Sigmoid colon (tissue), 7 donors: ENCODE results near the gene PRKCA. TPM values are rescaled to one million over a fixed set of nuclear protein-coding genes. Genes with fewer than 3 reads are reported as not detected.

Source experiments
- DNase-seq: peaks from one replicate; pipeline ENCODE4 v3.0.0-alpha.2; 2019
- H3K27ac ChIP-seq, 4 donors: fragments of 200-600 bp; sonication (generic); one replicate each; pipeline ENCODE4 v1.5.1; 2016 to 2019; ENCODE audit warnings: mild to moderate bottlenecking in 1 of 4
- H3K27me3 ChIP-seq, 3 donors: fragments of 200-600 bp; sonication (generic); one replicate each; pipeline ENCODE4 v1.5.1; 2019; ENCODE audit warnings: mild to moderate bottlenecking in 1 of 3
- H3K36me3 ChIP-seq, 4 donors: fragments of 200-600 bp; sonication (generic); one replicate each; pipeline ENCODE4 v1.5.1; 2016 to 2019
- H3K4me1 ChIP-seq, 4 donors: fragments of 200-600 bp; sonication (generic); one replicate each; pipeline ENCODE4 v1.5.1; 2017 to 2019
- H3K4me3 ChIP-seq, 4 donors: fragments of 200-600 bp; sonication (generic); one replicate each; pipeline ENCODE4 v1.5.1; 2017 to 2019; ENCODE audit warnings: mild to moderate bottlenecking in 2 of 4, moderate library complexity in 1 of 4
- H3K9me3 ChIP-seq, 4 donors: fragments of 200-600 bp in 3 of 4; sonication (generic) in 3 of 4; one replicate each; pipeline versions ENCODE4 v1.5.1 to v1.6.1; 2013 to 2019
- EP300 ChIP-seq, 4 donors: sonication (generic); formaldehyde crosslinking; IDR thresholded peaks; one replicate each; pipeline ENCODE4 v1.6.1; 2017; ENCODE audit warnings: antibody characterized with exemption in 4 of 4
- POLR2A ChIP-seq, 2 donors: fragments of 450-650 bp; IDR thresholded peaks; one replicate each; pipeline ENCODE4 v1.6.1; 2016; ENCODE audit warnings: antibody characterized with exemption in 2 of 2, mild to moderate bottlenecking in 2 of 2, moderate library complexity in 2 of 2
- POLR2AphosphoS5 ChIP-seq, 4 donors: sonication (generic); formaldehyde crosslinking; IDR thresholded peaks; one replicate each; pipeline ENCODE4 v1.6.1; 2017; ENCODE audit warnings: antibody characterized with exemption in 4 of 4
- WGBS, 2 donors: extraction: QIAGEN DNeasy Blood & Tissue Kit; methylation state at CpG; one replicate each; pipeline ENCODE4 v1.1.7; 2013; 5-methylcytosine and 5-hydroxymethylcytosine counted together
- intact Hi-C: fragments of 100-400 bp; cut with DNase I; formaldehyde crosslinking; loops from one replicate; pipeline ENCODE4 v1.15.1; 2023
- polyA plus RNA-seq, 3 donors: library from polyadenylated mRNA; stranded (reverse); fragments of 200-250 nt; gene quantifications; one replicate each; pipeline ENCODE4 v1.2.3, GENCODE V29; 2013
- total RNA-seq, 4 donors: library from RNA; depleted of rRNA; stranded (reverse); fragments of >200 nt; gene quantifications; one replicate each; pipeline ENCODE4 v1.1.0, GENCODE V29; 2016
- TF ChIP-seq, protein P1 (sequence below), 4 experiments: fragments of 450-650 bp in 3 of 4; fragments of 200-600 bp in 1 of 4; IDR thresholded peaks; one replicate each; pipeline ENCODE4 v1.5.1; 2016 to 2019; ENCODE audit warnings: antibody characterized with exemption in 4 of 4, mild to moderate bottlenecking in 3 of 4, moderate library complexity in 2 of 4
- donor health status: healthy with polysubstance abuse.
- donor health status: Bipolar disorder and iron deficiency.
- donor health status: healthy.

Gene PRKCA
- total and polyA plus RNA-seq, 7 donors = 6.6 to 58.4 (median 42.6) TPM

DNA sequence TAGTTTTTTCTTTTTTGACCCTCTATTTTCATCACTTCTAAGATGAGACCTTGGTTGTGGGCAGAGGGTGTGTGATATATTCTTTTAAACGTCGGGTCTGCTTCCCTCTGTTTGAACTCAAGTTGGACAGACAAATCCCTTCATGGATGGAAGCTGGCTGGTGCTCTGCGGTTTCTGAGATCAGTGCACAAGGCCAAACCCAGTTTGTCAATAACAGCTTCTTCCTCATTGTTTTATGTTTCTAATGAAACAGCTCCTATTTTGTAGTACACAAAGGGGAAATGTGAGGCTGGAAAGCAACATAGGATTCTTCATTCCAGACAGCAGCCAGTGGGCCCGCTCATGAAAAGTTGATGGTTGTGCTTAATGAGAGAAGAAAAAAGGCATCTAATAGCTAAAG is 159.6 kb downstream of the PRKCA start:
- no peaks in the 10 kb centered on the region for H3K9me3 ChIP-seq
- no peaks in the 10 kb centered on the region for H3K27me3 ChIP-seq
- TF ChIP-seq POLR2AphosphoS5 (IDR thresholded peaks at IDR 0.05) (no peak), POLR2A (IDR thresholded peaks at IDR 0.05) (no peak), EP300 (IDR thresholded peaks at IDR 0.05) (no peak)
- TF ChIP-seq, protein P1, sequence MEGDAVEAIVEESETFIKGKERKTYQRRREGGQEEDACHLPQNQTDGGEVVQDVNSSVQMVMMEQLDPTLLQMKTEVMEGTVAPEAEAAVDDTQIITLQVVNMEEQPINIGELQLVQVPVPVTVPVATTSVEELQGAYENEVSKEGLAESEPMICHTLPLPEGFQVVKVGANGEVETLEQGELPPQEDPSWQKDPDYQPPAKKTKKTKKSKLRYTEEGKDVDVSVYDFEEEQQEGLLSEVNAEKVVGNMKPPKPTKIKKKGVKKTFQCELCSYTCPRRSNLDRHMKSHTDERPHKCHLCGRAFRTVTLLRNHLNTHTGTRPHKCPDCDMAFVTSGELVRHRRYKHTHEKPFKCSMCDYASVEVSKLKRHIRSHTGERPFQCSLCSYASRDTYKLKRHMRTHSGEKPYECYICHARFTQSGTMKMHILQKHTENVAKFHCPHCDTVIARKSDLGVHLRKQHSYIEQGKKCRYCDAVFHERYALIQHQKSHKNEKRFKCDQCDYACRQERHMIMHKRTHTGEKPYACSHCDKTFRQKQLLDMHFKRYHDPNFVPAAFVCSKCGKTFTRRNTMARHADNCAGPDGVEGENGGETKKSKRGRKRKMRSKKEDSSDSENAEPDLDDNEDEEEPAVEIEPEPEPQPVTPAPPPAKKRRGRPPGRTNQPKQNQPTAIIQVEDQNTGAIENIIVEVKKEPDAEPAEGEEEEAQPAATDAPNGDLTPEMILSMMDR (IDR thresholded peaks at IDR 0.05) = no peak
- WGBS, 2 donors = 10 to 62% methylated on average over 4 of the region's 4 CpGs
- DNase-seq = no peak
- no peak overlapping the region for H3K4me3 ChIP-seq
- peaks cover 0 to 48% (median 45%) of the 10 kb centered on the region in 4 donors for H3K4me1 ChIP-seq
- H3K36me3 ChIP-seq = no peaks in the 10 kb centered on the region
- intact Hi-C loops = loop anchor here (10.0 kb wide), 2 partner anchors 157 to 163 kb away; partner anchors contain the start of gene PRKCA
- H3K27ac ChIP-seq = peak overlapping the region in 2 of 4 donors; percentile 17 to 70

DNA sequence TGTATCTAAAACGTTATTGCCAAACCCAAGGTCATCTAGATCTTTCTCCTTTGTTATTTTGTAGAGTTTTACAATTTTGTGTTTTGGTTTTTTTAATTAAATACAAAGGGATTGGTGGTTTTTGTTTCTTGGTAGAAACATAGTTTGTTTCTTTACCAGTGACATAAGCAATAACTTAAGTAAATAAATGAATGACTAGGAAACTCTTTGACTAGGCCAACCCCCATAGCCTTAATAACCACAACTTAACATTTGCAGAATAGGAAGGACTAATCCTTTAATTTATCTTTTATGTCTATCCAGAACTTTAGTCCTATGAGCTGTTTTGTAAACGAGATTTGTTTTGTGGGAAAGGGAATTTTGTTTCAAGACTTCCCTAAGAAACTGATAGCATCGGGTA is 162.5 kb downstream of the PRKCA start:
- peaks cover 0 to 72% (median 70%) of the 10 kb centered on the region in 4 donors for H3K4me1 ChIP-seq
- TF ChIP-seq, protein P1 (IDR thresholded peaks at IDR 0.05) = no peak
- TF ChIP-seq POLR2AphosphoS5 (IDR thresholded peaks at IDR 0.05) (no peak), EP300 (IDR thresholded peaks at IDR 0.05) (no peak)
- H3K36me3 ChIP-seq = no peaks in the 10 kb centered on the region
- no peak for DNase-seq
- 68 to 82% methylated on average over 3 of the region's 3 CpGs for WGBS, 2 donors
- intact Hi-C loops = loop anchor here (5.0 to 10.0 kb wide), 3 partner anchors 42 to 160 kb away; partner anchors contain the start of gene PRKCA
- H3K9me3 ChIP-seq = no peaks in the 10 kb centered on the region
- H3K27ac ChIP-seq = peak overlapping the region in 3 of 4 donors; percentile 17 to 75 (median 75)
- H3K4me3 ChIP-seq = no peak overlapping the region
- no peaks in the 10 kb centered on the region for H3K27me3 ChIP-seq

GRCh38 chr17:66465701-66466100 is 163.3 kb downstream of the PRKCA start:
- intact Hi-C loops = loop anchor here (5.0 to 10.0 kb wide), 3 partner anchors 42 to 161 kb away; partner anchors contain the start of gene PRKCA
- 92 to 95% methylated on average over 1 of the region's 1 CpG for WGBS, 2 donors
- Histone ChIP-seq H3K9me3 (no peaks in the 10 kb centered on the region), H3K27ac (peak overlapping the region; percentile 51 to 75 (median 73)), H3K4me3 (no peak overlapping the region), H3K4me1 (peaks cover 0 to 73% (median 68%) of the 10 kb centered on the region in 4 donors), H3K27me3 (no peaks in the 10 kb centered on the region), H3K36me3 (no peaks in the 10 kb centered on the region)
- TF ChIP-seq EP300 (IDR thresholded peaks at IDR 0.05) (peak in 1 of 4 donors; percentile 4), POLR2AphosphoS5 (IDR thresholded peaks at IDR 0.05) (peak in 2 of 4 donors; percentile 43 to 45)
- TF ChIP-seq, protein P1 (IDR thresholded peaks at IDR 0.05) = no peak
- no peak for DNase-seq

- Histone ChIP-seq H3K36me3 (no peaks in the 10 kb centered on the region), H3K27me3 (no peaks in the 10 kb centered on the region), H3K9me3 (no peaks in the 10 kb centered on the region), H3K4me3 (no peak overlapping the region), H3K27ac (peak overlapping the region; percentile 51 to 75 (median 73)), H3K4me1 (peaks cover 0 to 78% (median 69%) of the 10 kb centered on the region in 4 donors)
- WGBS, 2 donors = 85 to 88% methylated on average over 11 of the region's 11 CpGs
- intact Hi-C loops = loop anchor here (5.0 to 10.0 kb wide), 3 partner anchors 41 to 161 kb away; partner anchors contain the start of gene PRKCA
- TF ChIP-seq, protein P1 (IDR thresholded peaks at IDR 0.05) = no peak
- TF ChIP-seq POLR2A (IDR thresholded peaks at IDR 0.05) (no peak), POLR2AphosphoS5 (IDR thresholded peaks at IDR 0.05) (peak in 2 of 4 donors; percentile 48 to 49), EP300 (IDR thresholded peaks at IDR 0.05) (no peak)
- DNase-seq = no peak
Measured at GRCh38 chr17:66466106-66466820, 163.8 kb downstream of the PRKCA start.
